Loucy (cell line): ENCODE results near the gene BFSP1.

ENCODE experiments used
- CTCF ChIP-seq: fragments of 200-600 bp; sonication (generic); conservative IDR thresholded peaks from 2 replicates; pipeline ENCODE4 v1.5.1; 2014; ENCODE audit warnings: mild to moderate bottlenecking, antibody characterized with exemption, low read length
- EZH2phosphoT487 ChIP-seq: fragments of 200-600 bp; IDR thresholded peaks from 2 replicates; pipeline ENCODE4 v1.6.1; 2018; ENCODE audit warnings: antibody characterized with exemption, mild to moderate bottlenecking, moderate library complexity, borderline replicate concordance

GRCh38 chr20:17497821-17498580 is 33.2 kb downstream of the BFSP1 start:
- TF ChIP-seq CTCF (no peak), EZH2phosphoT487 (no peak)
